Heart left ventricle (tissue), 16 donors: ENCODE measurements around the gene CMPK2. TPM values are rescaled to one million over a fixed set of nuclear protein-coding genes. Genes with fewer than 3 reads are reported as not detected.

Source experiments
- ATAC-seq, 4 donors: fragments of 200-7000 bp; cut with Tn5 transposase; one replicate each; pipeline ENCODE4 v1.9.1; 2020 to 2022; ENCODE audit warnings: moderate library complexity in 4 of 4, mild to moderate bottlenecking in 3 of 4, moderate number of reproducible peaks in 1 of 4
- DNase-seq, 5 donors: peaks; one replicate each; pipeline ENCODE4 v3.0.0-alpha.2; 2020
- H3K27ac ChIP-seq, 12 donors: fragments of 200-600 bp; sonication (generic) in 4 of 12; one replicate each; pipeline versions ENCODE4 v1.5.0 to v1.8.0; 2016 to 2022; ENCODE audit warnings: mild to moderate bottlenecking in 2 of 12
- H3K27me3 ChIP-seq, 9 donors: fragments of 200-600 bp; sonication (generic) in 2 of 9; one replicate each; pipeline versions ENCODE4 v1.5.1 to v1.8.0; 2016 to 2022; ENCODE audit warnings: mild to moderate bottlenecking in 3 of 9
- H3K36me3 ChIP-seq, 9 donors: fragments of 200-600 bp; sonication (generic) in 2 of 9; one replicate each; pipeline versions ENCODE4 v1.5.0 to v1.8.0; 2018 to 2022; ENCODE audit warnings: mild to moderate bottlenecking in 2 of 9
- H3K4me1 ChIP-seq, 12 donors: fragments of 200-600 bp; sonication (generic) in 4 of 12; one replicate each; pipeline versions ENCODE4 v1.5.0 to v1.8.0; 2016 to 2022; ENCODE audit warnings: mild to moderate bottlenecking in 3 of 12
- H3K4me3 ChIP-seq, 12 donors: fragments of 200-600 bp; sonication (generic) in 4 of 12; one replicate each; pipeline versions ENCODE4 v1.5.0 to v1.8.0; 2017 to 2022; ENCODE audit warnings: mild to moderate bottlenecking in 9 of 12, moderate library complexity in 4 of 12
- H3K9me3 ChIP-seq, 12 donors: fragments of 200-600 bp; sonication (generic) in 4 of 12; one replicate each; pipeline versions ENCODE4 v1.5.0 to v1.8.0; 2016 to 2022; ENCODE audit warnings: mild to moderate bottlenecking in 1 of 12
- POLR2A ChIP-seq, 2 donors: fragments of 450-650 bp; IDR thresholded peaks; one replicate each; pipeline ENCODE4 v1.6.1; 2017; ENCODE audit warnings: antibody characterized with exemption in 2 of 2, mild to moderate bottlenecking in 2 of 2, moderate library complexity in 2 of 2
- WGBS, 4 donors: extraction: QIAGEN DNeasy Blood & Tissue Kit in 2 of 4; methylation state at CpG; one replicate each; pipeline versions ENCODE4 v1.1.5 to v1.1.7; 2013 to 2018; 5-methylcytosine and 5-hydroxymethylcytosine counted together
- intact Hi-C, 10 donors: fragments of 100-400 bp; cut with DNase I; formaldehyde crosslinking; loops; one replicate each; pipeline versions ENCODE4 v1.11.1 to v1.14.2; 2022
- polyA plus RNA-seq, 2 donors: library from polyadenylated mRNA; stranded (reverse); fragments of 200-250 nt; gene quantifications; one replicate each; pipeline ENCODE4 v1.2.3, GENCODE V29; 2013
- total RNA-seq, 9 donors: library from RNA; depleted of rRNA in 2 of 9; stranded (reverse); fragments of >200 nt in 2 of 9; fragmentation: NEBNext Ultra II Directional in 3 of 9; extraction: Animal tissue kit (Norgen Biotek cat#: 25700) in 3 of 9; gene quantifications; one replicate each; pipeline versions ENCODE4 v1.1.0 to v1.2.4, GENCODE V29; 2016 to 2023
- TF ChIP-seq, protein P1 (sequence below), 12 donors: fragments of 200-600 bp; sonication (generic) in 4 of 12; IDR thresholded peaks; one replicate each; pipeline versions ENCODE4 v1.5.0 to v1.8.0; 2018 to 2022; ENCODE audit warnings: antibody characterized with exemption in 12 of 12, mild to moderate bottlenecking in 5 of 12
- donor health status: ischemic (EF 13 %, LVEDD 7.1; RV severe dilation, severe dysfunction).
- donor health status: healthy with polysubstance abuse.
- donor health status: DM: no; HTN: yes; CAD: no.
- donor health status: DM: no; HTN: no; CAD: no.
- donor health status: ischemic (EF 25% LVEDD 6.9; RV normal size, moderate dysfunction).
- donor health status: ischemic (EF 25% LVEDD 5.7; RV mildly dilated, moderate dysfunction).
- donor health status: healthy.
- donor health status: DM: yes; HTN: yes; CAD: no.
- donor health status: ischemic (EF 35%, LVEDD 5.7; RV mildly dilated, moderate dysfunction).
- donor health status: nonischemic (EF 11% LVEDD 7.7; RV severe dilation, severe dysfunction).
- donor health status: DM: yes; HTN: yes; CAD: no.
- donor health status: PGD.
- donor health status: ischemic (EF 29% LVEDD 5.4; RV normal size, mild dysfunction).
- donor health status: nonischemic (EF 23%, LVEDD 6.1; RV moderate dilation, normal function).

CMPK2 gene
- total and polyA plus RNA-seq, 11 donors: 2.0 to 33.2 (median 6.0) TPM

- Histone ChIP-seq H3K27ac (no peak overlapping the region), H3K36me3 (peaks cover 0 to 51% (median 6%) of the 10 kb centered on the region in 9 donors), H3K4me1 (peaks cover 0 to 38% (median 15%) of the 10 kb centered on the region in 12 donors), H3K4me3 (no peak overlapping the region), H3K9me3 (no peaks in the 10 kb centered on the region), H3K27me3 (no peaks in the 10 kb centered on the region)
- intact Hi-C loops: no loop called here
- 87 to 92% (median 88%) methylated on average over 2 of the region's 2 CpGs for WGBS, 4 donors
- TF ChIP-seq, protein P1, sequence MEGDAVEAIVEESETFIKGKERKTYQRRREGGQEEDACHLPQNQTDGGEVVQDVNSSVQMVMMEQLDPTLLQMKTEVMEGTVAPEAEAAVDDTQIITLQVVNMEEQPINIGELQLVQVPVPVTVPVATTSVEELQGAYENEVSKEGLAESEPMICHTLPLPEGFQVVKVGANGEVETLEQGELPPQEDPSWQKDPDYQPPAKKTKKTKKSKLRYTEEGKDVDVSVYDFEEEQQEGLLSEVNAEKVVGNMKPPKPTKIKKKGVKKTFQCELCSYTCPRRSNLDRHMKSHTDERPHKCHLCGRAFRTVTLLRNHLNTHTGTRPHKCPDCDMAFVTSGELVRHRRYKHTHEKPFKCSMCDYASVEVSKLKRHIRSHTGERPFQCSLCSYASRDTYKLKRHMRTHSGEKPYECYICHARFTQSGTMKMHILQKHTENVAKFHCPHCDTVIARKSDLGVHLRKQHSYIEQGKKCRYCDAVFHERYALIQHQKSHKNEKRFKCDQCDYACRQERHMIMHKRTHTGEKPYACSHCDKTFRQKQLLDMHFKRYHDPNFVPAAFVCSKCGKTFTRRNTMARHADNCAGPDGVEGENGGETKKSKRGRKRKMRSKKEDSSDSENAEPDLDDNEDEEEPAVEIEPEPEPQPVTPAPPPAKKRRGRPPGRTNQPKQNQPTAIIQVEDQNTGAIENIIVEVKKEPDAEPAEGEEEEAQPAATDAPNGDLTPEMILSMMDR (IDR thresholded peaks at IDR 0.05): no peak
- no peak for TF ChIP-seq POLR2A (IDR thresholded peaks at IDR 0.05)
- DNase-seq (no peak), ATAC-seq (no peak)
Observed at GRCh38 chr2:6885551-6885950, 19.8 kb upstream of the CMPK2 start.

- peak overlapping the region in 6 of 12 donors; percentile 0 to 44 (median 40) for H3K27ac ChIP-seq
- H3K4me3 ChIP-seq: no peak overlapping the region
- intact Hi-C loops: no loop called here
- DNase-seq (peak in 3 of 5 donors; percentile 32 to 53 (median 51)), ATAC-seq (peak in 3 of 4 donors; percentile 23 to 72 (median 55))
- no peaks in the 10 kb centered on the region for H3K27me3 ChIP-seq
- H3K4me1 ChIP-seq: peaks cover 0 to 56% (median 15%) of the 10 kb centered on the region in 12 donors
- H3K36me3 ChIP-seq: peaks cover 0 to 33% (median 6%) of the 10 kb centered on the region in 9 donors
- TF ChIP-seq, protein P1 (IDR thresholded peaks at IDR 0.05): no peak
- TF ChIP-seq POLR2A (IDR thresholded peaks at IDR 0.05): no peak
- 48 to 65% (median 58%) methylated on average over 7 of the region's 7 CpGs for WGBS, 4 donors
- no peaks in the 10 kb centered on the region for H3K9me3 ChIP-seq
Observed at GRCh38 chr2:6883448-6884122, 17.9 kb upstream of the CMPK2 start.

DNA sequence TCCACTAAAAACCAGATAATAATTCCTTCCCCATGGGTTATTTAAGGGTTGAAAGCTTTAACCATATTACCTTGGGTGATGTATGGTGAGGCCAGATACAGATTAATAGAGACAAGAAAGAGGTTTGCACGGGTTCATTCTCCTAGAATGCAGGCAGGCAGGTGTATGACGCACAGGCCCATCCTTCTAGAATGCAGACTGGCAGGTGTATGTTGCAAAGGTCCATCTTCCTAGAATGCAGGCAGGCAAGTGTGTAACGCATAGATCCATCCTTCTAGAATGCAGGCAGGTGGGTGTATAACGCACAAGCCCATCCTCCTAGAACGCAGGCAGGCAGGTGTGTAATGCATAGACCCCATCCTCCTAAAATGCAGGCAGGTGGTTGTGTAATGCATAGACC, 15.8 kb upstream of the CMPK2 start:
- TF ChIP-seq, protein P1 (IDR thresholded peaks at IDR 0.05): no peak
- no peak for TF ChIP-seq POLR2A (IDR thresholded peaks at IDR 0.05)
- Histone ChIP-seq H3K27ac (peak overlapping the region in 1 of 12 donors; percentile 40), H3K4me3 (no peak overlapping the region), H3K27me3 (no peaks in the 10 kb centered on the region), H3K4me1 (peaks cover 0 to 76% (median 16%) of the 10 kb centered on the region in 12 donors), H3K36me3 (peaks cover 0 to 15% (median 0%) of the 10 kb centered on the region in 9 donors), H3K9me3 (no peaks in the 10 kb centered on the region)
- DNase-seq: no peak
- no peak for ATAC-seq
- intact Hi-C loops: no loop called here
- WGBS, 4 donors: 92 to 96% (median 93%) methylated on average over 5 of the region's 5 CpGs

DNA sequence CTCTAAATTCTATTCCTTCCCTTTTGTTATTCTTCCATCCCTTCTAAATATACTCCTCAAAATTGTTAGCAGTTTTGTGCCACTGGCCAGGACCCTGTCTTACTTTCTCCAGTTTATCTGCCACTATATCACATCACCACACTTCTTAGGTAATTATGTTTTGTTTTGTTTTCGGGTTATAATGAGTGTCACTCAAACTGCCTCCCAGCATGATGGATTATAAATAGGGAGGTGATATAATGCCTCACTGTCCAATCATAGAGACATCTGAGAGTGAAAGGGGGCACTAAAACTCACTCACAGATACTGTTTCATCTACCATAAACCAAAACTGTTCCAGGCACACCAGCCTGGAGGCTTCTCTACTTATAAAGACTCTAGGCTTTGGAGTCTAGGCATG, 15.3 kb upstream of the CMPK2 start:
- H3K9me3 ChIP-seq: no peaks in the 10 kb centered on the region
- intact Hi-C loops: no loop called here
- H3K27ac ChIP-seq: peak overlapping the region in 4 of 12 donors; percentile 18 to 32 (median 28)
- H3K4me3 ChIP-seq: peak overlapping the region in 1 of 12 donors; percentile 69
- peaks cover 0 to 11% (median 0%) of the 10 kb centered on the region in 9 donors for H3K36me3 ChIP-seq
- no peak for DNase-seq
- no peak for ATAC-seq
- WGBS, 4 donors: 49 to 76% (median 66%) methylated on average over 1 of the region's 1 CpG
- no peaks in the 10 kb centered on the region for H3K27me3 ChIP-seq
- TF ChIP-seq, protein P1 (IDR thresholded peaks at IDR 0.05): no peak
- no peak for TF ChIP-seq POLR2A (IDR thresholded peaks at IDR 0.05)
- H3K4me1 ChIP-seq: peaks cover 0 to 76% (median 16%) of the 10 kb centered on the region in 12 donors
